ENCODE results near the gene OLAH. TPM values are rescaled to one million over a fixed set of nuclear protein-coding genes. Genes with fewer than 3 reads are reported as not detected.
A peak's percentile ranks its signal among the peaks of the same experiment; 100 is the strongest.

Gene OLAH
- total and polyA plus RNA-seq, 7 experiments from 2014 or later: 3.0 TPM; not detected in 6

GRCh38 chr10:15113766-15114165 is 70.0 kb downstream of the OLAH start:
- POLR2A ChIA-PET: interaction anchor here (0.6 kb wide), 1 partner anchor 12 kb away, joined by 3 read pairs; no protein-coding TSS in a partner anchor

DNA sequence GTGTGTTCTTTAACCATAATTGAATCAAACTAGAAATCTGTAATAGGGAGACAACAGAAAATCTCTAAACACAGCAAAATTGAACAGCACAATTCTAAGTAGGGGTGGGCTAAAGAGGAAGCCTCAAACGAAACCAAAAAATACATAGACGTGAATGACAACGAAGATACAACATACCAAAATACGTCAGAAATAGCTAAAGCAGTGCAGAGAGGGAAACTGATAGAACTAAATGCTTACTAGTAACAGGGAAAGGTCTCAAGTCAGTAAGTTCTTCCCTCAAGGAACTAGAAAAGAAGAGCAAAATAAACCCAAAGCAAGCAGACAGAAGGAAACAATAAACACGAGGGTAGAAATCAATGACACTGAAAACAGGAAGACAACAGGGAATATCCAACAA is 72.5 kb downstream of the OLAH start:
- H3K4me1 Mint-ChIP-seq: peaks cover 0 to 9% (median 5%) of the 10 kb centered on the region in 7 donors
- H3K4me1 ChIP-seq (ENCODE audit: control insufficient read depth in 2 of 2, insufficient read depth in 2 of 2, low read length in 2 of 2): no peaks in the 10 kb centered on the region
- POLR2A ChIA-PET: no interaction called here
- no peaks in the 10 kb centered on the region for H3K27me3 Mint-ChIP-seq
- DNase-seq: no peak
- no peak overlapping the region for H3K27ac Mint-ChIP-seq
- H3K4me3 Mint-ChIP-seq: no peak overlapping the region
- H3K27ac ChIP-seq (ENCODE audit: low read depth, low read length): no peak overlapping the region
- H3K9me3 Mint-ChIP-seq: no peaks in the 10 kb centered on the region
- CTCF ChIA-PET: no interaction called here
- ATAC-seq: no peak
- H3K9me3 ChIP-seq (ENCODE audit: control insufficient read depth in 2 of 3, low read length in 3 of 3): no peaks in the 10 kb centered on the region
- H3K4me3 ChIP-seq (ENCODE audit: low read length): no peak overlapping the region
- peaks cover 0 to 59% (median 4%) of the 10 kb centered on the region in 3 experiments for H3K36me3 ChIP-seq (ENCODE audit: control insufficient read depth in 2 of 3, insufficient read depth in 3 of 3, low read length in 3 of 3)
- peaks cover 0 to 25% (median 18%) of the 10 kb centered on the region in 5 donors for H3K36me3 Mint-ChIP-seq
- no peaks in the 10 kb centered on the region for H3K27me3 ChIP-seq (ENCODE audit: control insufficient read depth in 2 of 2, insufficient read depth in 2 of 2, low read length in 2 of 2)
- intact Hi-C loops (cut with micrococcal nuclease): no loop called here

More at GRCh38 chr10:15113766-15114165, 70.0 kb downstream of the OLAH start:
- no peak overlapping the region for H3K27ac ChIP-seq (ENCODE audit: low read depth, low read length)
- peaks cover 0 to 27% (median 17%) of the 10 kb centered on the region in 5 donors for H3K36me3 Mint-ChIP-seq
- H3K27me3 Mint-ChIP-seq: no peaks in the 10 kb centered on the region
- no peaks in the 10 kb centered on the region for H3K9me3 Mint-ChIP-seq
- no peak for DNase-seq
- peaks cover 0 to 52% (median 12%) of the 10 kb centered on the region in 3 experiments for H3K36me3 ChIP-seq (ENCODE audit: control insufficient read depth in 2 of 3, insufficient read depth in 3 of 3, low read length in 3 of 3)
- CTCF ChIA-PET: interaction anchor here (1.0 kb wide), 1 partner anchor 54 kb away, joined by 6 read pairs; no protein-coding TSS in a partner anchor
- H3K4me3 ChIP-seq (ENCODE audit: low read length): no peak overlapping the region
- H3K4me1 ChIP-seq (ENCODE audit: control insufficient read depth in 2 of 2, insufficient read depth in 2 of 2, low read length in 2 of 2): no peaks in the 10 kb centered on the region
- H3K4me3 Mint-ChIP-seq: no peak overlapping the region
- H3K27ac Mint-ChIP-seq: peak overlapping the region in 2 of 9 donors; percentile 38 to 65
- H3K27me3 ChIP-seq (ENCODE audit: control insufficient read depth in 2 of 2, insufficient read depth in 2 of 2, low read length in 2 of 2): no peaks in the 10 kb centered on the region
- peaks cover 0 to 9% (median 5%) of the 10 kb centered on the region in 7 donors for H3K4me1 Mint-ChIP-seq
- intact Hi-C loops (cut with micrococcal nuclease): no loop called here
- no peak for ATAC-seq
- H3K9me3 ChIP-seq (ENCODE audit: control insufficient read depth in 2 of 3, low read length in 3 of 3): no peaks in the 10 kb centered on the region

- H3K27ac Mint-ChIP-seq: no peak overlapping the region
- intact Hi-C loops (cut with micrococcal nuclease): no loop called here
- POLR2A ChIA-PET: no interaction called here
These were observed 74.9 kb downstream of the OLAH start for GRCh38 chr10:15118615-15119014.

DNA sequence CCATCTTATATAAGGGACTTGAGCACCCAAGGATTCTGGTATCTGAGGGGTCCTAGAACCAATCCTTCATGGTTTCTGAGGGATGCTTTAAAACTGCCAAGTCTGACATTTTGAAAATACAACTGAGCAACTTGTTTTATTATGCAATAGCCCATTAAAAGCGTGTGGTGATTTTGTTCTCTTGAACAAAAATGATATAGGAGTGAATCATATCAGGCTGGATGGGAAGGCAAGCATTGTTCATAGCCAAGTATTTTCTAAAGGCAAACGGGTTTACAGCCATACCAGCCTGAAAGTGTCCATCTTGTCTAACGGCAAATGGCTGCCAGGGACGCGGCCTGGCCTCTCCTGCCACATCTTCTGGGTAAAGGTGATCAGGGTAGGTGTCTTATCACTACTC is 76.8 kb downstream of the OLAH start:
- DNase-seq: no peak
- intact Hi-C loops (cut with micrococcal nuclease): no loop called here
- H3K27ac Mint-ChIP-seq: no peak overlapping the region

More at GRCh38 chr10:15118615-15119014, 74.9 kb downstream of the OLAH start:
- peaks cover 0 to 54% (median 0%) of the 10 kb centered on the region in 3 experiments for H3K36me3 ChIP-seq (ENCODE audit: control insufficient read depth in 2 of 3, insufficient read depth in 3 of 3, low read length in 3 of 3)
- H3K4me1 ChIP-seq (ENCODE audit: control insufficient read depth in 2 of 2, insufficient read depth in 2 of 2, low read length in 2 of 2): no peaks in the 10 kb centered on the region
- Mint-ChIP-seq H3K9me3 (no peaks in the 10 kb centered on the region), H3K4me3 (no peak overlapping the region), H3K4me1 (peaks cover 0 to 14% (median 2%) of the 10 kb centered on the region in 7 donors), H3K36me3 (peaks cover 0 to 25% (median 9%) of the 10 kb centered on the region in 5 donors), H3K27me3 (no peaks in the 10 kb centered on the region)
- H3K27me3 ChIP-seq (ENCODE audit: control insufficient read depth in 2 of 2, insufficient read depth in 2 of 2, low read length in 2 of 2): no peaks in the 10 kb centered on the region
- H3K9me3 ChIP-seq (ENCODE audit: control insufficient read depth in 2 of 3, low read length in 3 of 3): no peaks in the 10 kb centered on the region
- DNase-seq (no peak), ATAC-seq (peak; percentile 51)
- H3K27ac ChIP-seq (ENCODE audit: low read depth, low read length): no peak overlapping the region
- no peak overlapping the region for H3K4me3 ChIP-seq (ENCODE audit: low read length)
- CTCF ChIA-PET: no interaction called here

GRCh38 chr10:15121707-15122106 is 78.0 kb downstream of the OLAH start:
- H3K9me3 ChIP-seq (ENCODE audit: control insufficient read depth in 2 of 3, low read length in 3 of 3): no peaks in the 10 kb centered on the region
- ATAC-seq (no peak), DNase-seq (no peak)
- Mint-ChIP-seq H3K4me1 (peaks cover 0 to 32% (median 6%) of the 10 kb centered on the region in 7 donors), H3K36me3 (peaks cover 0 to 44% (median 21%) of the 10 kb centered on the region in 5 donors), H3K27ac (peak overlapping the region in 1 of 9 donors; percentile 11), H3K9me3 (peaks cover 0 to 3% (median 0%) of the 10 kb centered on the region in 11 donors), H3K27me3 (no peaks in the 10 kb centered on the region), H3K4me3 (no peak overlapping the region)
- H3K4me3 ChIP-seq (ENCODE audit: low read length): no peak overlapping the region
- no peaks in the 10 kb centered on the region for H3K4me1 ChIP-seq (ENCODE audit: control insufficient read depth in 2 of 2, insufficient read depth in 2 of 2, low read length in 2 of 2)
- POLR2A ChIA-PET: no interaction called here
- CTCF ChIA-PET: interaction anchor here (0.6 kb wide), 1 partner anchor 10 kb away, joined by 5 read pairs; no protein-coding TSS in a partner anchor
- H3K27me3 ChIP-seq (ENCODE audit: control insufficient read depth in 2 of 2, insufficient read depth in 2 of 2, low read length in 2 of 2): no peaks in the 10 kb centered on the region
- H3K27ac ChIP-seq (ENCODE audit: low read depth, low read length): no peak overlapping the region
- intact Hi-C loops (cut with micrococcal nuclease): no loop called here
- peaks cover 0 to 73% (median 7%) of the 10 kb centered on the region in 3 experiments for H3K36me3 ChIP-seq (ENCODE audit: control insufficient read depth in 2 of 3, insufficient read depth in 3 of 3, low read length in 3 of 3)

More for the DNA sequence above, 76.8 kb downstream of the OLAH start:
- ChIA-PET POLR2A (no interaction called here), CTCF (no interaction called here)
- no peak overlapping the region for H3K27ac ChIP-seq (ENCODE audit: low read depth, low read length)
- peaks cover 0 to 37% (median 16%) of the 10 kb centered on the region in 5 donors for H3K36me3 Mint-ChIP-seq
- peaks cover 0 to 32% (median 6%) of the 10 kb centered on the region in 7 donors for H3K4me1 Mint-ChIP-seq
- no peaks in the 10 kb centered on the region for H3K27me3 ChIP-seq (ENCODE audit: control insufficient read depth in 2 of 2, insufficient read depth in 2 of 2, low read length in 2 of 2)
- peaks cover 0 to 63% (median 3%) of the 10 kb centered on the region in 3 experiments for H3K36me3 ChIP-seq (ENCODE audit: control insufficient read depth in 2 of 3, insufficient read depth in 3 of 3, low read length in 3 of 3)
- no peaks in the 10 kb centered on the region for H3K9me3 Mint-ChIP-seq
- H3K27me3 Mint-ChIP-seq: no peaks in the 10 kb centered on the region
- no peak overlapping the region for H3K4me3 Mint-ChIP-seq
- ATAC-seq: no peak
- H3K4me1 ChIP-seq (ENCODE audit: control insufficient read depth in 2 of 2, insufficient read depth in 2 of 2, low read length in 2 of 2): no peaks in the 10 kb centered on the region
- H3K4me3 ChIP-seq (ENCODE audit: low read length): no peak overlapping the region
- H3K9me3 ChIP-seq (ENCODE audit: control insufficient read depth in 2 of 3, low read length in 3 of 3): no peaks in the 10 kb centered on the region

DNA sequence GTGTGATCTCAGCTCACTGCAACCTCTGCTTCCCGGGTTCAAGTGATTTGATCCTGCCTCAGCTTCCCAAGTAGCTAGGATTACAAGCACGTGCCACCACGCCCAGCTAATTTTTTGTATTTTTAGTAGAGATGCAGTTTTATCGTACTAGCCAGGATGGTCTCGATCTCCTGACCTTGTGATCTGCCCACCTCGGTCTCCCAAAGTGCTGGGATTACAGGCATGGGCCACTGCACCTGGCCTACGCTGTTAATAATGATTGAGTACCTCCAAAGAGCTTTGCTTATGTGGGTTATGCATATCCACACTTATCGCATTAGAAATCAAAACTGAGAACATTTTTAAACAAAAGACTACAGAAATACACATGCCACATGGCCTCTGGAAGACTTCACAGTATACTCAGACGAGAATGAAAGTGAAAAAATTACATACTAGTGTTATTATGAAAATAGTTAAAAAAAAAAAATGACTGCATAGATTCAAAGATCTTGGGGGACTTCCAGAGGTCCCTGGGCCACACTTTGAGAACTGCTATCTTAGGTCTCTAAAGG is 78.8 kb downstream of the OLAH start:
- no peaks in the 10 kb centered on the region for H3K27me3 Mint-ChIP-seq
- no peak for DNase-seq
- Histone ChIP-seq H3K4me3 (ENCODE audit: low read length) (no peak overlapping the region), H3K36me3 (ENCODE audit: control insufficient read depth in 2 of 3, insufficient read depth in 3 of 3, low read length in 3 of 3) (peaks cover 0 to 67% (median 7%) of the 10 kb centered on the region in 3 experiments), H3K9me3 (ENCODE audit: control insufficient read depth in 2 of 3, low read length in 3 of 3) (no peaks in the 10 kb centered on the region), H3K27ac (ENCODE audit: low read depth, low read length) (no peak overlapping the region), H3K4me1 (ENCODE audit: control insufficient read depth in 2 of 2, insufficient read depth in 2 of 2, low read length in 2 of 2) (no peaks in the 10 kb centered on the region), H3K27me3 (ENCODE audit: control insufficient read depth in 2 of 2, insufficient read depth in 2 of 2, low read length in 2 of 2) (no peaks in the 10 kb centered on the region)
- no peak overlapping the region for H3K4me3 Mint-ChIP-seq
- peaks cover 0 to 32% (median 6%) of the 10 kb centered on the region in 7 donors for H3K4me1 Mint-ChIP-seq
- peaks cover 0 to 3% (median 0%) of the 10 kb centered on the region in 11 donors for H3K9me3 Mint-ChIP-seq
- ATAC-seq: no peak
- ChIA-PET POLR2A (interaction anchor here (0.5 kb wide), 1 partner anchor 22 kb away, joined by 3 read pairs; no protein-coding TSS in a partner anchor), CTCF (no interaction called here)
- H3K27ac Mint-ChIP-seq: peak overlapping the region in 4 of 9 donors; percentile 11 to 74 (median 34)
- intact Hi-C loops (cut with micrococcal nuclease): no loop called here
- H3K36me3 Mint-ChIP-seq: peaks cover 0 to 46% (median 21%) of the 10 kb centered on the region in 5 donors

Data from naive thymus-derived CD4-positive, alpha-beta T cell (primary cell).